AG10803 (cell line): Measurements from ENCODE around the gene CTSL.

ENCODE experiments used
- DNase-seq: peaks from one replicate; pipeline ENCODE4 v3.0.0; 2010; ENCODE audit warnings: low read depth
- H3K4me3 ChIP-seq: 2 replicates; pipeline ENCODE4 v1.5.1; 2011; ENCODE audit warnings: mild to moderate bottlenecking, low read length, control low read depth
- TF ChIP-seq, protein P1 (sequence below): conservative IDR thresholded peaks from 2 replicates; pipeline ENCODE4 v1.5.1; 2011; ENCODE audit warnings: mild to moderate bottlenecking, low read length, control low read depth, inconsistent platforms

CTSL gene

DNA sequence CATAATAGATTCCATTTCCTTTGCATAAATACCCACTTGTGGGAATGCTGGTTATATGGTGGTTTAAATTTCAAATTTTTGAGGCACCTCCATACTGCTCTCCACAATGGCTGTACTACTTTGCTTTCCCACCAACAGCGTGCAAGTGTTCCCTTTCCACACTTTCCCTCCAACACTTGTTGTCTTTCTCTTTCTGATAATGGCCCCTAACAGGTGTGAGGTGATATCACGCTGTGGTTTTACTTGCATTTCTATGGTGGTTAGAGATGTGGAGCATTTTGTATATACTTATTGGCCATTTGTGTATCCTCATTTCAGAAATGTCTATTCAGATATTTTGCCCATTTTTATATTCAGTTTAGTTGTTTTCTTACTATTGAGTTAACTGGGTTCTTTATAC is 34.6 kb downstream of the CTSL start:
- no peak overlapping the region for H3K4me3 ChIP-seq
- DNase-seq = no peak
- TF ChIP-seq, protein P1, sequence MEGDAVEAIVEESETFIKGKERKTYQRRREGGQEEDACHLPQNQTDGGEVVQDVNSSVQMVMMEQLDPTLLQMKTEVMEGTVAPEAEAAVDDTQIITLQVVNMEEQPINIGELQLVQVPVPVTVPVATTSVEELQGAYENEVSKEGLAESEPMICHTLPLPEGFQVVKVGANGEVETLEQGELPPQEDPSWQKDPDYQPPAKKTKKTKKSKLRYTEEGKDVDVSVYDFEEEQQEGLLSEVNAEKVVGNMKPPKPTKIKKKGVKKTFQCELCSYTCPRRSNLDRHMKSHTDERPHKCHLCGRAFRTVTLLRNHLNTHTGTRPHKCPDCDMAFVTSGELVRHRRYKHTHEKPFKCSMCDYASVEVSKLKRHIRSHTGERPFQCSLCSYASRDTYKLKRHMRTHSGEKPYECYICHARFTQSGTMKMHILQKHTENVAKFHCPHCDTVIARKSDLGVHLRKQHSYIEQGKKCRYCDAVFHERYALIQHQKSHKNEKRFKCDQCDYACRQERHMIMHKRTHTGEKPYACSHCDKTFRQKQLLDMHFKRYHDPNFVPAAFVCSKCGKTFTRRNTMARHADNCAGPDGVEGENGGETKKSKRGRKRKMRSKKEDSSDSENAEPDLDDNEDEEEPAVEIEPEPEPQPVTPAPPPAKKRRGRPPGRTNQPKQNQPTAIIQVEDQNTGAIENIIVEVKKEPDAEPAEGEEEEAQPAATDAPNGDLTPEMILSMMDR = no peak

DNA sequence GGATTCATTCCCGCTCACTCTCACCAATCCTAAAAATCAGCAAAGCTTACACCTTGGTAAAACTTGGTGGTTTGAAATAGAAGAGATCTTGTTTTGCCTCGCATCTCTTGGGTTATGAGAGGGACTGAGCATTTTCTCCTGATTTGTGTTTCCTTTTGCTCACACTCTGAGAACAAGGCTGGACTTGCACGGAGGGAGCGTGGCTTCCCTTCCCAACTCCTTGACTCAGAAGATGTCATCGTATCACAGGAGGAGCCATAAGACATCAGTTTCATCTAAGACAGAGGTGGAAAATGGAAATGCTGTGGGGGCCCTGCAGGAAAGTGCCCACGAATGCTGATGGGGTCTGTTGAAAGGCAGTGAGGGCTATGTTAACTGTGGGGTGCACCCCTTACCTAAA is 37.4 kb downstream of the CTSL start:
- DNase-seq = no peak
- TF ChIP-seq, protein P1 = no peak
- H3K4me3 ChIP-seq = no peak overlapping the region

DNA sequence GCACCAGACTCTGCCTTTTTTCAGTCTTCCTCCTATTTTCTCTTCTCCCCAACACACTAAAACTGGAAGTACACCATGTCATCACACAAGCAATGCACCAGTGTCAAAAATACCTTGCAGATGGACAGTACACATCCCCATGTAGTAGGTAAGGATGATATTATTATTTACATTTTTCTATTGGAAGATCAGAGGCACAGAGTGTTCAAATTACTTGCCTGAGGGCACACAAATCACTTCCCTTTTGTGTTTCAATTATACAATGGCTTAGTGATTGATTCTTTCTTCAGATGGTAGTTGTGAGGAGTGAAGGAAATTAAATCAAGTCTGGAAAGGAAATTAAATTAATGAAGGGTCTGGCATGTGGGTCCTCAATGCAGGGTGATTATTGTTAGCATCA is 39.6 kb downstream of the CTSL start:
- TF ChIP-seq, protein P1 = no peak
- no peak overlapping the region for H3K4me3 ChIP-seq
- DNase-seq = no peak

- TF ChIP-seq, protein P1 = no peak
- no peak for DNase-seq
These were observed 40.8 kb downstream of the CTSL start for GRCh38 chr9:87766697-87767096.

DNA sequence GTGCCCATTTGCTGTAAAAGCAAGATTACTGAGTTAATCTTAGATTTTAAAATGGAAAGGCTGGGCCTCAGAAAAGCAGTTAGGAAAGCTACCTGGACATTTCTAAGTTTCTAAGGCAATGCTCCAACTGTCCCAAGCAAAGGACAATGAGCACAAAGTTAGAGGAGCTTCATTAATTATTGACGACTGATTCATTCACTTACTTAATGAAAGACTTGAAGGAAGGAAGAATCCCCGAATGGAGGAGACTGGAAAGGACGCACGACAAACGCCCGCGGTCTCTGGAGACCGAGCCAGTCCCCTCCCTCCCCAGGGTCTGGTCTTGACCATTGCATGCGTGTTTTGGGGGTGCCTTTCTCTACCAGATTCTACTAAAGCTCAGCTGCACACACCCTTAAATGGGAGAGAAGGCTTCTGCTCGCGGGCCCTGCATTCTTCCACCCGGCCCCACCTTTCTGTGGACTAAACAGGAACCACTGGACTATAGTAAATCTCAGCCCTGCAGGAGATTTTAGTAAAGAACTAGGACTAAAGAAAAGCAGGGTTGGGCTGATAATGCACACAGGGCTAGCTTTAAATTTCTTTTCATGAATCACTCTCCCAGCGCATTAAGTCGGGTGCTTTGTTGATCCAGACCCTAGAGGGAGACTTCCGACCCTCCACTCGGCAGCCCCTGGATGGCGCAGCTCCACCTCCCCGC is 44.8 kb downstream of the CTSL start:
- TF ChIP-seq, protein P1 = no peak
- DNase-seq = no peak
- no peak overlapping the region for H3K4me3 ChIP-seq

More at GRCh38 chr9:87766697-87767096, 40.8 kb downstream of the CTSL start:
- H3K4me3 ChIP-seq = no peak overlapping the region

- no peak for DNase-seq
- no peak overlapping the region for H3K4me3 ChIP-seq
- TF ChIP-seq, protein P1 = no peak
These were observed 45.5 kb downstream of the CTSL start for GRCh38 chr9:87771316-87772006.
